GM13977 (cell line): ENCODE data around the gene C16orf96.

Experiments used
- DNase-seq: peaks from one replicate; pipeline ENCODE4 v3.0.0; 2012; ENCODE audit warnings: low spot score
- in situ Hi-C: fragments of 300-500 bp; cut with MboI; formaldehyde crosslinking; loops from one replicate; pipeline ENCODE4 v1.12.0; 2022; ENCODE audit warnings: low sequenced_read_pairs, low pct_unique_long_range_greater_than_20kb, mixed read lengths, inconsistent platforms; ENCODE audit not compliant: unreplicated experiment
- TF ChIP-seq, protein P1 (sequence below): IDR thresholded peaks from 2 replicates; pipeline ENCODE4 v1.5.1; 2012; ENCODE audit warnings: mild to moderate bottlenecking, control low read depth; ENCODE audit not compliant: insufficient read depth; ENCODE audit errors: extremely low read depth, missing control alignments

The C16orf96 gene

GRCh38 chr16:4639899-4640509 lies 83.9 kb downstream of the C16orf96 start:
- no peak for DNase-seq
- in situ Hi-C loops: no loop called here
- TF ChIP-seq, protein P1, sequence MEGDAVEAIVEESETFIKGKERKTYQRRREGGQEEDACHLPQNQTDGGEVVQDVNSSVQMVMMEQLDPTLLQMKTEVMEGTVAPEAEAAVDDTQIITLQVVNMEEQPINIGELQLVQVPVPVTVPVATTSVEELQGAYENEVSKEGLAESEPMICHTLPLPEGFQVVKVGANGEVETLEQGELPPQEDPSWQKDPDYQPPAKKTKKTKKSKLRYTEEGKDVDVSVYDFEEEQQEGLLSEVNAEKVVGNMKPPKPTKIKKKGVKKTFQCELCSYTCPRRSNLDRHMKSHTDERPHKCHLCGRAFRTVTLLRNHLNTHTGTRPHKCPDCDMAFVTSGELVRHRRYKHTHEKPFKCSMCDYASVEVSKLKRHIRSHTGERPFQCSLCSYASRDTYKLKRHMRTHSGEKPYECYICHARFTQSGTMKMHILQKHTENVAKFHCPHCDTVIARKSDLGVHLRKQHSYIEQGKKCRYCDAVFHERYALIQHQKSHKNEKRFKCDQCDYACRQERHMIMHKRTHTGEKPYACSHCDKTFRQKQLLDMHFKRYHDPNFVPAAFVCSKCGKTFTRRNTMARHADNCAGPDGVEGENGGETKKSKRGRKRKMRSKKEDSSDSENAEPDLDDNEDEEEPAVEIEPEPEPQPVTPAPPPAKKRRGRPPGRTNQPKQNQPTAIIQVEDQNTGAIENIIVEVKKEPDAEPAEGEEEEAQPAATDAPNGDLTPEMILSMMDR: no peak

GRCh38 chr16:4640572-4641305 lies 84.6 kb downstream of the C16orf96 start:
- TF ChIP-seq, protein P1: no peak
- DNase-seq: no peak
- in situ Hi-C loops: no loop called here

- DNase-seq: no peak
- in situ Hi-C loops: no loop called here
- TF ChIP-seq, protein P1: no peak
Measured at GRCh38 chr16:4641306-4641687, 85.2 kb downstream of the C16orf96 start.

- TF ChIP-seq, protein P1: no peak
- no peak for DNase-seq
- in situ Hi-C loops: no loop called here
Measured at GRCh38 chr16:4641895-4642294, 85.8 kb downstream of the C16orf96 start.

DNA sequence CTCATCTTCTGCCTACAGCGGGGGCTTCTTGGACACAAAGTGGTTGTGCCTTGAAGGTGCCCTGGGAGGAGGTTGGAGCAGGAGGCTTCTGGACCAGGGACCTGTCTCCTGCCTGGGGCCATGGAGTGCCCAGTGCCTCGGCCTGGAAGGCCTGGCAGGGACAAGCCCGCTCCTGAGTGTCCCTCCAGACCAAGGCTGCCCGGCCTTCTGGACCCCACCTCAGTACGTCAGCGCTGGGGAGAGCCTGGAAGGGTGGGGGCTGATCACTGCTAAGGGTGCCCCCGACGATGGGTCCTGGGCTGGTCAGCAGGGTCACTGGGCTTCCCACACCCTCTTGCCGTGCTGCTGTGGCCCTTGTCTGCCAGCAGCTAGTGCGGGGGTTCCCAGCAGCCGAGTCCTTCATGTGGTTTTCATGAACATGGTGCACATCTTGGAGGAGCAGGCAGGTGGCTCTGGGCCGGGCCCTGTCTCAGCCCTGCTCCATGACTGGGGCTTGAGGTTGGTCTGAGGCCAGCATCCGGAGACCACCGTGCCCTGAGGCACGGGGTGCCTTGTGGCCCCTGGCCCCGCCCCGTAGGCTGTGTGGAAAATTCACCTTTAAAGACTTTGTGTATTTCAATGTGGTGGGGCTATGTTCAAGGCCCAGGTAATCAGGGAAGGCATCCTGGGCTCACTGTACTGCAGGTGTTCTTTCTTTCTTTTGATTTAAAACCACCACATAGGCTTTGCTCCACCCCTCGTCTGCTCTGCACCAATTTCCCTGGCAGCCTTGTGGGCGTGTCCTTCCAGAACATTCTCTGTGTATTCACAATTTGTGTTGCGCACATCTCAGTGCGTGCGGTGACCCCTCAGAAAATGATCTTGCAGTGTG lies 90.9 kb downstream of the C16orf96 start:
- TF ChIP-seq, protein P1: no peak
- in situ Hi-C loops: no loop called here
- no peak for DNase-seq

GRCh38 chr16:4647644-4647980 lies 91.5 kb downstream of the C16orf96 start:
- in situ Hi-C loops: no loop called here
- no peak for DNase-seq
- TF ChIP-seq, protein P1: no peak
